Measurements from ENCODE around the gene CAMKV. TPM values are rescaled to one million over a fixed set of nuclear protein-coding genes. Genes with fewer than 3 reads are reported as not detected.
"Not testable (repeated sequence)": the region's sequence is repeated elsewhere in the genome, so short reads cannot be mapped to it uniquely, and the experiment has no call there.

The CAMKV gene, protein sequence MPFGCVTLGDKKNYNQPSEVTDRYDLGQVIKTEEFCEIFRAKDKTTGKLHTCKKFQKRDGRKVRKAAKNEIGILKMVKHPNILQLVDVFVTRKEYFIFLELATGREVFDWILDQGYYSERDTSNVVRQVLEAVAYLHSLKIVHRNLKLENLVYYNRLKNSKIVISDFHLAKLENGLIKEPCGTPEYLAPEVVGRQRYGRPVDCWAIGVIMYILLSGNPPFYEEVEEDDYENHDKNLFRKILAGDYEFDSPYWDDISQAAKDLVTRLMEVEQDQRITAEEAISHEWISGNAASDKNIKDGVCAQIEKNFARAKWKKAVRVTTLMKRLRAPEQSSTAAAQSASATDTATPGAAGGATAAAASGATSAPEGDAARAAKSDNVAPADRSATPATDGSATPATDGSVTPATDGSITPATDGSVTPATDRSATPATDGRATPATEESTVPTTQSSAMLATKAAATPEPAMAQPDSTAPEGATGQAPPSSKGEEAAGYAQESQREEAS
- polyA plus RNA-seq (2013, experiment 1 of 2): 0.01 TPM
- polyA plus RNA-seq (2013, experiment 2 of 2): not detected

DNA sequence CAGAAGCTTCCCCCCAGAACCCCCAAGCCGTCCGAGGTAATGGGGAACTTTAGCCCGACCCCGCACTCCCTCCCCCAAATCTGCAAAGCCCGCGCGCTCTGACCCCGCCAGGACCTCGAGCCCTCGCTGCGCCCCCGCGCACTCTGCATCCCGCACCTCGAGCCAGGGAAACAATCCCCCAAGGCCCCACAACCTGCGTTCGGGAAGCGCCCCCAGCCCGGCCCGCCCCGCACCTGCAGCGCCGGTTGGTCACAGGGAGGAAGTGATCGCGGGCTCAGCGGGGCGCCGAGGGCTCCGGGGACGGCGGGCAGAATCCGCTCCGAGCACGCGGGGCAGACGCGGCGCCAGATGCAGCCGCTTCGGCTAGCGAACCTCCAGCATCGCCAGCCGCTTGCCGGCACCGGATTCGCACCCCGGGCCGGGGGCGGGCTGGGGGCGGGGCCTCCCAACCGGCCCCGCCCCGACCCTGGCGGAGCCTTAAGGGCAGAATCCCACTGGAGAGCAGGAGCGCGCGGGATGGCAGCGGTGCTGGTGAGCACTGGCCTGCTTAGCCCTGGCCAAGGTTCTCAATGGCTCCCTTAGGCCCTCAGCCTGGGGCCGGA, at the start of gene CAMKV:
Gene CAMKV, minus strand, starts transcription at position 382 of the 602 bp plus-strand sequence. CDS start 7,518 bp downstream, outside the sequence.
- no peak within 1 kb of the TSS for H3K14ac ChIP-seq (ENCODE audit: low read length in 2 of 2)

DNA sequence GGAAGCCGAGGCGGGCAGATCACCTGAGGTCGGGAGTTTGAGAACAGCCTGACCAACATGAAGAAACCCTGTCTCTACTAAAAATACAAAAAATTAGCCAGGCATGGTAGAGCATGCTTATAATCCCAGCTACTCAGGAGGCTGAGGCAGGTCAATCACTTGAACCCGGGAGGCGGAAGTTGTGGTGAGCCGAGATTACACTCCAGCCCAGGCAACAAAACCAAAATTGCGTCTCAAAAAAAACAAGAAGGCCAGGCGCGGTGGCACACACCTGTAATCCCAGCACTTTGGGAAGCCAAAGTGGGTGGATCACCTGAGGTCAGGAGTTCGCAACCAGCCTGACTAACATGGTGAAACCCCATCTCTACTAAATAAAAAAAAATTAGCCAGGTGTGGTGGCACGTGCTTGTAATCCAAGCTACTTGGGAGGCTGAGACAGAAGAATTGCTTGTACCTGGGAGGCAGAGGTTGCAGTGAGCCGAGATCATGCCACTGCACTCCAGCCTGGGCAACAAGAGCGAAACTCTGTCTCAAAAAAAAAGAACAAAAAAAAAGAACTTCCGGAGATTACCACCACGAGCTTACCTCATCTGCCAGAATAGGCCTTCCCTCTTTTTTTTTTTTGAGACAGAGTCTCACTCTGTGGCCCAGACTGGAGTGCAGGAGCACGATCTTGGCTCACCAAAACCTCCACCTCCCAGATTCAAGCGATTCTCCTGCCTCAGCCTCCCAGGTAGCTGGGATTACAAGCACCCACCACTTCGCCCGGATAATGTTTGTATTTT, 48.3 kb upstream of the CAMKV start:
- H3K79me1 ChIP-seq (replicated peaks; ENCODE audit: low read length, poor library complexity, severe bottlenecking); H2BK120ac ChIP-seq (ENCODE audit: low read depth, low read length); H3K4me2 ChIP-seq (ENCODE audit: low read length, poor library complexity, severe bottlenecking); H3K4me3 ChIP-seq (ENCODE audit: insufficient read depth in 1 of 2, low read depth in 1 of 2, low read length in 2 of 2); H3K18ac ChIP-seq (ENCODE audit: low read depth in 1 of 2, low read length in 2 of 2); H2BK12ac ChIP-seq (ENCODE audit: low read length in 2 of 2); H2BK15ac ChIP-seq (ENCODE audit: low read depth, poor library complexity, severe bottlenecking); H3K23ac ChIP-seq (ENCODE audit: low read length in 2 of 2); H3K9ac ChIP-seq (ENCODE audit: low read length); H3K14ac ChIP-seq (ENCODE audit: low read length in 2 of 2); H3K4me1 ChIP-seq (ENCODE audit: control insufficient read depth, insufficient read depth, low read depth, low read length); H3K4ac ChIP-seq (ENCODE audit: low read depth in 1 of 2, low read length in 2 of 2); H3K27ac ChIP-seq (ENCODE audit: low read length, poor library complexity, severe bottlenecking); H4K91ac ChIP-seq (ENCODE audit: low read length); H3K36me3 ChIP-seq (ENCODE audit: control insufficient read depth in 1 of 2, insufficient read depth in 2 of 2, low read depth in 1 of 2, low read length in 2 of 2); H2AK5ac ChIP-seq (ENCODE audit: low read length, severe bottlenecking); H2AFZ ChIP-seq (ENCODE audit: low read depth, low read length); DNase-seq; H3K27me3 ChIP-seq (ENCODE audit: control insufficient read depth in 1 of 2, insufficient read depth in 1 of 2, low read length in 2 of 2); H2BK5ac ChIP-seq (ENCODE audit: low read depth, low read length, poor library complexity, severe bottlenecking); H4K8ac ChIP-seq (ENCODE audit: low read length); H3K9me3 ChIP-seq (ENCODE audit: control insufficient read depth, low read length): not testable (repeated sequence)
- WGBS: 96% methylated on average over 18 of the region's 19 CpGs

More for the DNA sequence above, at the start of gene CAMKV:
- no peaks in the 10 kb centered on the region for H3K79me1 ChIP-seq (replicated peaks; ENCODE audit: low read length, poor library complexity, severe bottlenecking)
- no peaks in the 10 kb centered on the region for H3K36me3 ChIP-seq (ENCODE audit: control insufficient read depth in 1 of 2, insufficient read depth in 2 of 2, low read depth in 1 of 2, low read length in 2 of 2)
- H3K9ac ChIP-seq (ENCODE audit: low read length): no peak within 1 kb of the TSS
- no peak within 1 kb of the TSS for H3K18ac ChIP-seq (ENCODE audit: low read depth in 1 of 2, low read length in 2 of 2)
- no peak within 1 kb of the TSS for H4K91ac ChIP-seq (ENCODE audit: low read length)
- 2% methylated on average over 57 of the region's 59 CpGs for WGBS
- no peak within 1 kb of the TSS for H2BK15ac ChIP-seq (ENCODE audit: low read depth, poor library complexity, severe bottlenecking)
- peak within 1 kb of the TSS in 1 of 2 experiments; percentile 24 for H3K4me3 ChIP-seq (ENCODE audit: insufficient read depth in 1 of 2, low read depth in 1 of 2, low read length in 2 of 2)
- H4K8ac ChIP-seq (ENCODE audit: low read length): no peak within 1 kb of the TSS
- no peak within 1 kb of the TSS for H2BK5ac ChIP-seq (ENCODE audit: low read depth, low read length, poor library complexity, severe bottlenecking)
- H2BK120ac ChIP-seq (ENCODE audit: low read depth, low read length): no peak within 1 kb of the TSS
- H3K4me2 ChIP-seq (ENCODE audit: low read length, poor library complexity, severe bottlenecking): peak within 1 kb of the TSS; percentile 75
- DNase-seq: no peak
- H3K4me1 ChIP-seq (ENCODE audit: control insufficient read depth, insufficient read depth, low read depth, low read length): peaks cover 12% of the 10 kb centered on the region
- no peaks in the 10 kb centered on the region for H3K9me3 ChIP-seq (ENCODE audit: control insufficient read depth, low read length)
- H3K27ac ChIP-seq (ENCODE audit: low read length, poor library complexity, severe bottlenecking): no peak within 1 kb of the TSS
- peaks cover 86 to 88% of the 10 kb centered on the region in 2 experiments for H3K27me3 ChIP-seq (ENCODE audit: control insufficient read depth in 1 of 2, insufficient read depth in 1 of 2, low read length in 2 of 2)
- H3K4ac ChIP-seq (ENCODE audit: low read depth in 1 of 2, low read length in 2 of 2): no peak within 1 kb of the TSS
- no peak within 1 kb of the TSS for H2BK12ac ChIP-seq (ENCODE audit: low read length in 2 of 2)
- no peak within 1 kb of the TSS for H2AK5ac ChIP-seq (ENCODE audit: low read length, severe bottlenecking)
- H3K23ac ChIP-seq (ENCODE audit: low read length in 2 of 2): no peak within 1 kb of the TSS
- no peak within 1 kb of the TSS for H2AFZ ChIP-seq (ENCODE audit: low read depth, low read length)

DNA sequence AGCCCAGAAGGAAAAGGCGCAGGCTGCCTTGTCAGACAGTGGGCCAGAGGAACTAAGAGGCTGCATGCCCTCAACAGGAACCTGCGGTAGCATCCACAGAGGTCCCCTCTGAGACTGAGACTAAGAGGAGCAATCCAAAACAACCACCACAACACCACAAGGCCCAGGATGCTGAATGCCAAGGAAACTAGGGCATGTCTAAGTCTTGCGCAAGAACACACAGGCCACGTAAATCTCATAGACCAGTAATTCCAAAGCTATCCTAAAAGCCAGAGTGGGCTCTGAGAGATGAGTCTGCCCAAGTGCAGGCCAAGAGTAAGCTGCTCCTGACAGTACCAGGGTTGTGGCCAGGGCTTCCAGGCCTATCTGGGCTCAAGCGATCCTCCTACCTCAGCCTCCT, 47.0 kb upstream of the CAMKV start:
- Histone ChIP-seq H2BK120ac (ENCODE audit: low read depth, low read length) (no peak overlapping the region), H3K36me3 (ENCODE audit: control insufficient read depth in 1 of 2, insufficient read depth in 2 of 2, low read depth in 1 of 2, low read length in 2 of 2) (peaks cover 12% of the 10 kb centered on the region in 2 experiments), H3K4me1 (ENCODE audit: control insufficient read depth, insufficient read depth, low read depth, low read length) (no peaks in the 10 kb centered on the region), H3K4me2 (ENCODE audit: low read length, poor library complexity, severe bottlenecking) (no peak overlapping the region), H4K91ac (ENCODE audit: low read length) (no peak overlapping the region), H2AFZ (ENCODE audit: low read depth, low read length) (no peak overlapping the region), H3K27ac (ENCODE audit: low read length, poor library complexity, severe bottlenecking) (no peak overlapping the region), H3K9ac (ENCODE audit: low read length) (no peak overlapping the region), H3K79me1 (replicated peaks; ENCODE audit: low read length, poor library complexity, severe bottlenecking) (peaks cover 6% of the 10 kb centered on the region), H2AK5ac (ENCODE audit: low read length, severe bottlenecking) (no peak overlapping the region), H2BK12ac (ENCODE audit: low read length in 2 of 2) (no peak overlapping the region), H2BK5ac (ENCODE audit: low read depth, low read length, poor library complexity, severe bottlenecking) (no peak overlapping the region), H3K18ac (ENCODE audit: low read depth in 1 of 2, low read length in 2 of 2) (no peak overlapping the region), H3K27me3 (ENCODE audit: control insufficient read depth in 1 of 2, insufficient read depth in 1 of 2, low read length in 2 of 2) (no peaks in the 10 kb centered on the region), H3K14ac (ENCODE audit: low read length in 2 of 2) (no peak overlapping the region), H2BK15ac (ENCODE audit: low read depth, poor library complexity, severe bottlenecking) (peak overlapping the region; percentile 36), H3K4me3 (ENCODE audit: insufficient read depth in 1 of 2, low read depth in 1 of 2, low read length in 2 of 2) (no peak overlapping the region), H4K8ac (ENCODE audit: low read length) (no peak overlapping the region), H3K23ac (ENCODE audit: low read length in 2 of 2) (no peak overlapping the region), H3K4ac (ENCODE audit: low read depth in 1 of 2, low read length in 2 of 2) (no peak overlapping the region), H3K9me3 (ENCODE audit: control insufficient read depth, low read length) (no peaks in the 10 kb centered on the region)
- DNase-seq: no peak
- WGBS: 92% methylated on average over 5 of the region's 5 CpGs

All from mesenchymal stem cell (in vitro differentiated cells and primary cell).